Activated CD8-positive, alpha-beta memory T cell treated with anti-CD3 and anti-CD28 coated beads for 4 hours (primary cell): ENCODE data around the gene PCDHB9.
"Not testable (repeated sequence)": the region's sequence is repeated elsewhere in the genome, so short reads cannot be mapped to it uniquely, and the experiment has no call there.

ENCODE experiments used
- DNase-seq, 2 donors: peaks; one replicate each; pipeline ENCODE4 v3.0.0-alpha.2; 2020; ENCODE audit warnings: low read depth in 2 of 2

PCDHB9 gene

DNA sequence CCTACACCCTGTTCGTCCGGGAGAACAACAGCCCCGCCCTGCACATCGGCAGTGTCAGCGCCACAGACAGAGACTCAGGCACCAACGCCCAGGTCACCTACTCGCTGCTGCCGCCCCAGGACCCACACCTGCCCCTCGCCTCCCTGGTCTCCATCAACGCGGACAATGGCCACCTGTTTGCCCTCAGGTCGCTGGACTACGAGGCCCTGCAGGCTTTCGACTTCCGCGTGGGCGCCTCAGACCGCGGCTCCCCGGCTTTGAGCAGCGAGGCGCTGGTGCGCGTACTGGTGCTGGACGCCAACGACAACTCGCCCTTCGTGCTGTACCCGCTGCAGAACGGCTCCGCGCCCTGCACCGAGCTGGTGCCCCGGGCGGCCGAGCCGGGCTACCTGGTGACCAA lies 1.7 kb downstream of the PCDHB9 start:
- not testable (repeated sequence) for DNase-seq

DNA sequence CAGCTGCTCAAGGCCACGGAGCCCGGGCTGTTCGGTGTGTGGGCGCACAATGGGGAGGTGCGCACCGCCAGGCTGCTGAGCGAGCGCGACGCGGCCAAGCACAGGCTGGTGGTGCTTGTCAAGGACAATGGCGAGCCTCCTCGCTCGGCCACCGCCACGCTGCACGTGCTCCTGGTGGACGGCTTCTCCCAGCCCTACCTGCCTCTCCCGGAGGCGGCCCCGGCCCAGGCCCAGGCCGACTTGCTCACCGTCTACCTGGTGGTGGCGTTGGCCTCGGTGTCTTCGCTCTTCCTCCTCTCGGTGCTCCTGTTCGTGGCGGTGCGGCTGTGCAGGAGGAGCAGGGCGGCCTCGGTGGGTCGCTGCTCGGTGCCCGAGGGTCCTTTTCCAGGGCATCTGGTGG lies 2.2 kb downstream of the PCDHB9 start:
- not testable (repeated sequence) for DNase-seq

DNA sequence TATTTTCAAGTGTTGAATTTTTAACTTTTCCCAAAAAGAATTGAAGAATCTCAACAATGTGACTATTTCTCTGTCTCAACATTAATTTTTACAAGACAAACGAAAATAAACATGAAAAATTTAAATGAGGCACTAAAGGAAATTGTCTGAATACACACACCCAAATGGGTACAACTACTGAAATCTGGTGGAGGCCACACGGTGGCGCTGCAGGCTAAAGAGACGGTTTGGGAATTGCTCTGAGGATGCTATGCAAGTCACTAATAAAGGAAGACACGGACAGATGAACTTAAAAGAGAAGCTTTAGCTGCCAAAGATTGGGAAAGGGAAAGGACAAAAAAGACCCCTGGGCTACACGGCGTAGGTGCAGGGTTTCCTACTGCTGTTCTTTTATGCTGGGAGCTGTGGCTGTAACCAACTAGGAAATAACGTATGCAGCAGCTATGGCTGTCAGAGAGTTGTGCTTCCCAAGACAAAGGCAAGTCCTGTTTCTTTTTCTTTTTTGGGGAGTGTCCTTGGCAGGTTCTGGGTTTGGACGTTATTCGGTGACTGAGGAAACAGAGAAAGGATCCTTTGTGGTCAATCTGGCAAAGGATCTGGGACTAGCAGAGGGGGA lies 5.3 kb downstream of the PCDHB9 start, which contains the start of gene PCDHB10:
PCDHB10 (plus strand) TSS at position 244 of the 616 bp plus-strand sequence; CDS start at position 444, 200 bp downstream.
- DNase-seq: no peak

DNA sequence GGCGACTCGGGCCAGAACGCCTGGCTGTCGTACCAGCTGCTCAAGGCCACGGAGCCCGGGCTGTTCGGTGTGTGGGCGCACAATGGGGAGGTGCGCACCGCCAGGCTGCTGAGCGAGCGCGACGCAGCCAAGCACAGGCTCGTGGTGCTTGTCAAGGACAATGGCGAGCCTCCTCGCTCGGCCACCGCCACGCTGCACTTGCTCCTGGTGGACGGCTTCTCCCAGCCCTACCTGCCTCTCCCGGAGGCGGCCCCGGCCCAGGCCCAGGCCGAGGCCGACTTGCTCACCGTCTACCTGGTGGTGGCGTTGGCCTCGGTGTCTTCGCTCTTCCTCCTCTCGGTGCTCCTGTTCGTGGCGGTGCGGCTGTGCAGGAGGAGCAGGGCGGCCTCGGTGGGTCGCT lies 7.4 kb downstream of the PCDHB9 start:
- not testable (repeated sequence) for DNase-seq

DNA sequence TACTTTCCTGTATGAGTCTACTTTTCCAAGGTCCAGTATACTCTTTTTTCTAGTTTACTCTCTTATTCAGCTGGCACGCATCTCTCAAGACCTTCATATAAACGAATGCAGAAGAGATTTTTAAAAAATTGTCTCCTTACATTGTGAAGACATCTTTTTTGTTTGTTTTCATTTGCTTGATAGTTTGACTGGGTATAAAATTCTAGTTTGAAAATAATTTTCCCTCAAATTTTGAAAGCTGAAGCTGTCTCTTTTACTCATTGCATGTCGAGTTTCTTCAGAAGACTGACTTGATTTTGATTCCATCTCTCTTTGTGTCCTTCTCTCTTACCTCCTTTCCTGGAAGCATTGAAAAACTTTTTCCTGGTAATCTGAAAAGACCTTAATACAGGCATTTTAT lies 9.4 kb downstream of the PCDHB9 start:
- no peak for DNase-seq

DNA sequence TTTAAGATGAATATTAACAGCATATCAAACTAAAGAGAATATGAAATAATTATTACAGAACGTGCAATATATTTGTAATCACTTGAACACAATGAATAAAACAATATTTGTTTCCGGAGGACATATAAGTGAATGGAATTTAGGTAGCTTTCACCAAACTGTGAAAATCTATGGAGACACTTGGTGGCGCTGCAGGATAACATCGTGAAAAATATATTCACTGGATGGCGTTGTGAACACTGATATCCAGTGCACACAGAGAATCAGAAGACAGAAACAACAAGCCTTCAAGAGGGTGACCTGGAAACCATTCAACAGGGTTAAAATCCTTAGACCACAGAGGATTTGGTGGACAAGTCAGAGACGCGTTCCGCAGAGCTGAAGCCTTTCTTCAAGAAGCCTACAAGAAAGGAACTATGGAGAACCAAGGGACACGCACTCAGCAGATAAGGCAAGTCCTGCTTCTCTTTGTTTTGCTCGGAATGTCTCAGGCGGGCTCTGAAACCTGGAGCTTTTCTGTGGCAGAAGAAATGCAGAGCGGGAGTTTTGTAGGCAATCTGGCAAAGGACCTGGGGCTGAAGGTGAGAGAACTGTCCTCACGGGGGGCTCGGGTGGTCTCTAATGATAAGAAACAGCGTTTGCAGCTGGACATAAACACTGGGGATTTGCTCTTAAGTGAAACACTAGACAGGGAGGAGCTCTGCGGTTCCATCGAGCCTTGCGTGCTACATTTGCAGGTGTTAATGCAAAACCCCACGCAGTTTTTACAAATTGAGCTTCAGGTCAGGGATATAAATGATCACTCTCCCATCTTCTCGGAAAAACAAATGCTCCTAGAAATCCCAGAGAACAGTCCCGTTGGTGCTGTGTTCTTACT lies 12.6 kb downstream of the PCDHB9 start, which contains the start of gene PCDHB11:
PCDHB11 (plus strand) TSS at position 269 of the 877 bp plus-strand sequence; CDS start at position 417, 148 bp downstream.
- no peak for DNase-seq

DNA sequence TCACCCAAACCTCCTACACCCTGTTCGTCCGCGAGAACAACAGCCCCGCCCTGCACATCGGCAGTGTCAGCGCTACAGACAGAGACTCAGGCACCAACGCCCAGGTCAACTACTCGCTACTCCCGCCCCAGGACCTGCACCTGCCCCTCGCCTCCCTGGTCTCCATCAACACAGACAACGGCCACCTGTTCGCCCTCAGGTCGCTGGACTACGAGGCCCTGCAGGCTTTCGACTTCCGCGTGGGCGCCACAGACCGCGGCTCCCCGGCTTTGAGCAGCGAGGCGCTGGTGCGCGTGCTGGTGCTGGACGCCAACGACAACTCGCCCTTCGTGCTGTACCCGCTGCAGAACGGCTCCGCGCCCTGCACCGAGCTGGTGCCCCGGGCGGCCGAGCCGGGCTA lies 14.2 kb downstream of the PCDHB9 start:
- DNase-seq: not testable (repeated sequence)

DNA sequence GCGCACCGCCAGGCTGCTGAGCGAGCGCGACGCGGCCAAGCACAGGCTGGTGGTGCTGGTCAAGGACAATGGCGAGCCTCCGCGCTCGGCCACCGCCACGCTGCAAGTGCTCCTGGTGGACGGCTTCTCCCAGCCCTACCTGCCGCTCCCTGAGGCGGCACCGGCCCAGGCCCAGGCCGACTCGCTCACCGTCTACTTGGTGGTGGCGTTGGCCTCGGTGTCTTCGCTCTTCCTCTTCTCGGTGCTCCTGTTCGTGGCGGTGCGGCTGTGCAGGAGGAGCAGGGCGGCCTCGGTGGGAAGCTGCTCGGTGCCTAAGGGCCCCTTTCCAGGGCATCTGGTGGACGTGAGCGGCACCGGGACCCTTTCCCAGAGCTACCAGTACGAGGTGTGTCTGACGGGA lies 14.7 kb downstream of the PCDHB9 start:
- not testable (repeated sequence) for DNase-seq

DNA sequence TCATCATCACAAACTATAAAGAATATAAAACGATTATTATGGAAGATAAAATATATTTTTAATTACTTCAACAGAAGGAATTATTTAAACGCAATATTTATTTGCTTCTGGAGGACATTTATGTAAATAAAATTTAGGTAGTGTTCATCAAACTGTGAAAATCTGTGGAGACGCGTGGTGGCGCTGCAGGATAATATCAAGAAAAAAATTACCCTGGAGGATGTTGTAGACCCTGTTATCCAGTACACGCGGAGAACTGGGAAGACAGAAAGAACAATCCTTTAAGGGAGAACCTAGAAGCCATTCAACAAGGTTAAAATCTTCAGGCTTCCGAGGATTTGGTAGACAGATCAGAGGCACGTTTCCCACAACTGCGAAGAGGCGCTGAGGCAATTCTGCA lies 21.5 kb downstream of the PCDHB9 start, which contains the start of gene PCDHB12:
PCDHB12 (plus strand) TSS at position 242 of the 400 bp plus-strand sequence. CDS start 189 bp downstream, outside the sequence.
- DNase-seq: no peak

DNA sequence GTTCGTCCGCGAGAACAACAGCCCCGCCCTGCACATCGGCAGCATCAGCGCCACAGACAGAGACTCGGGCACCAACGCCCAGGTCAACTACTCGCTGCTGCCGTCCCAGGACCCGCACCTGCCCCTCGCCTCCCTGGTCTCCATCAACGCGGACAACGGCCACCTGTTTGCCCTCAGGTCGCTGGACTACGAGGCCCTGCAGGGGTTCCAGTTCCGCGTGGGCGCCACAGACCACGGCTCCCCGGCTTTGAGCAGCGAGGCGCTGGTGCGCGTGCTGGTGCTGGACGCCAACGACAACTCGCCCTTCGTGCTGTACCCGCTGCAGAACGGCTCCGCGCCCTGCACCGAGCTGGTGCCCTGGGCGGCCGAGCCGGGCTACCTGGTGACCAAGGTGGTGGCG lies 23.3 kb downstream of the PCDHB9 start:
- not testable (repeated sequence) for DNase-seq

DNA sequence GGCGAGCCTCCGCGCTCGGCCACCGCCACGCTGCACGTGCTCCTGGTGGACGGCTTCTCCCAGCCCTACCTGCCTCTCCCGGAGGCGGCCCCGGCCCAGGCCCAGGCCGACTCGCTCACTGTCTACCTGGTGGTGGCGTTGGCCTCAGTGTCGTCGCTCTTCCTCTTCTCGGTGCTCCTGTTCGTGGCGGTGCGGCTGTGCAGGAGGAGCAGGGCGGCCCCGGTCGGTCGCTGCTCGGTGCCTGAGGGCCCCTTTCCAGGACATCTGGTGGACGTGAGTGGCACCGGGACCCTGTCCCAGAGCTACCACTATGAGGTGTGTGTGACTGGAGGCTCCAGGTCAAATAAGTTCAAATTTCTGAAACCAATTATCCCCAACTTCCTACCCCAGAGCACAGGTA lies 23.9 kb downstream of the PCDHB9 start:
- not testable (repeated sequence) for DNase-seq

DNA sequence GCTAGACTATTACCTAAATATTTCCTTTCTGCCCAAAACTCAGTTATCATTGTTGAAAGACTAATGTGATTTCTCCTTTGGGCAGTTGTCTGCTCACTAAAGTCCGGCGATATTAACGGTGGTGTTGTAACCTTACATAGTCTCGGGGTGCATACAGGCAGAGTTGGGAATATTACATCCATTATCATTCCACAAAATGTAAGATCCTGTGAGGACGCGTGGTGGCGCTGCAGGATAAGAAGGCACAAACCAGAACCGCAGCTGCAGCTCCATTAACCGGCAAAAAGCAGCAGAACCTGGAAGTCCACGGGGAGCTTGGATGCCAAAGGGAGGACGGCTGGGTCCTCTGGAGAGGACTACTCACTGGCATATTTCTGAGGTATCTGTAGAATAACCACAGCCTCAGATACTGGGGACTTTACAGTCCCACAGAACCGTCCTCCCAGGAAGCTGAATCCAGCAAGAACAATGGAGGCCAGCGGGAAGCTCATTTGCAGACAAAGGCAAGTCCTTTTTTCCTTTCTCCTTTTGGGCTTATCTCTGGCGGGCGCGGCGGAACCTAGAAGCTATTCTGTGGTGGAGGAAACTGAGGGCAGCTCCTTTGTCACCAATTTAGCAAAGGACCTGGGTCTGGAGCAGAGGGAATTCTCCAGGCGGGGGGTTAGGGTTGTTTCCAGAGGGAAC lies 26.8 kb downstream of the PCDHB9 start, which contains the start of gene PCDHB13:
PCDHB13 (plus strand) TSS at position 264 of the 684 bp plus-strand sequence; CDS start at position 469, 205 bp downstream.
- DNase-seq: not testable (repeated sequence)

DNA sequence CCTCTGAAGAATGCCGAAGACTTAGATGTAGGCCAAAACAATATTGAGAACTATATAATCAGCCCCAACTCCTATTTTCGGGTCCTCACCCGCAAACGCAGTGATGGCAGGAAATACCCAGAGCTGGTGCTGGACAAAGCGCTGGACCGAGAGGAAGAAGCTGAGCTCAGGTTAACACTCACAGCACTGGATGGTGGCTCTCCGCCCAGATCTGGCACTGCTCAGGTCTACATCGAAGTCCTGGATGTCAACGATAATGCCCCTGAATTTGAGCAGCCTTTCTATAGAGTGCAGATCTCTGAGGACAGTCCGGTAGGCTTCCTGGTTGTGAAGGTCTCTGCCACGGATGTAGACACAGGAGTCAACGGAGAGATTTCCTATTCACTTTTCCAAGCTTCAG lies 27.6 kb downstream of the PCDHB9 start:
- DNase-seq: not testable (repeated sequence)

DNA sequence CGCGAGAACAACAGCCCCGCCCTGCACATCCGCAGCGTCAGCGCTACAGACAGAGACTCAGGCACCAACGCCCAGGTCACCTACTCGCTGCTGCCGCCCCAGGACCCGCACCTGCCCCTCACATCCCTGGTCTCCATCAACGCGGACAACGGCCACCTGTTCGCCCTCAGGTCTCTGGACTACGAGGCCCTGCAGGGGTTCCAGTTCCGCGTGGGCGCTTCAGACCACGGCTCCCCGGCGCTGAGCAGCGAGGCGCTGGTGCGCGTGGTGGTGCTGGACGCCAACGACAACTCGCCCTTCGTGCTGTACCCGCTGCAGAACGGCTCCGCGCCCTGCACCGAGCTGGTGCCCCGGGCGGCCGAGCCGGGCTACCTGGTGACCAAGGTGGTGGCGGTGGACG lies 28.5 kb downstream of the PCDHB9 start:
- not testable (repeated sequence) for DNase-seq

DNA sequence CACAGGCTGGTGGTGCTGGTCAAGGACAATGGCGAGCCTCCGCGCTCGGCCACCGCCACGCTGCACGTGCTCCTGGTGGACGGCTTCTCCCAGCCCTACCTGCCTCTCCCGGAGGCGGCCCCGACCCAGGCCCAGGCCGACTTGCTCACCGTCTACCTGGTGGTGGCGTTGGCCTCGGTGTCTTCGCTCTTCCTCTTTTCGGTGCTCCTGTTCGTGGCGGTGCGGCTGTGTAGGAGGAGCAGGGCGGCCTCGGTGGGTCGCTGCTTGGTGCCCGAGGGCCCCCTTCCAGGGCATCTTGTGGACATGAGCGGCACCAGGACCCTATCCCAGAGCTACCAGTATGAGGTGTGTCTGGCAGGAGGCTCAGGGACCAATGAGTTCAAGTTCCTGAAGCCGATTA lies 29.1 kb downstream of the PCDHB9 start:
- not testable (repeated sequence) for DNase-seq

DNA sequence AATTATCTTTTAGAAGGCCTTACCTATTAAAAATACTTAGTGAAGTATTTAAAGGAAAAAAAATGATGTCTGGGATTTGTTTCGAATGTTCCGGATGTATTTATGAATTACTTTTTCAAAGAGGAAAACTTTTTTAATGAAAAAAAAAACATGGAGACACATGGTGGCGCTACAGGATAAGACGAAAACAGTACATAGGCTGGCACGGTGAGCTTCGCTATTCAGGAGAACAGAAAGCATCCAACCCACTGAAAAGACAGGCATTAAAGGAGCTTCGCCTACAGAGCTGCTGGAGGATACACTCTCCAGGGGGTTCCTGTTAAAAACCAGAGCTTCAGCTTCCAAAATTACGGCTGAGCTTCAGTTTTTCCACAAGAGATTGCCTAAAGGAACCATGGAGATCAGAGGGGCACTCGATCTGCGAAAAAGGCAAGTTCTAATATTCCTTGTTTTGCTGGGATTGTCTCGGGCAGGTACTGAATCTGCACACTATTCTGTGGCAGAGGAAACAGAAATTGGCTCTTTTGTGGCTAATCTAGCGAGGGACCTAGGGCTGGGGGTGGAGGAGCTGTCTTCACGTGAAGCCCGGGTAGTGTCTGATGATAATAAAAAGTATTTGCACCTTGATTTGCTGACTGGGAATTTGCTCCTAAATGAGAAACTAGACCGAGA lies 36.3 kb downstream of the PCDHB9 start, which contains the start of gene PCDHB14:
PCDHB14 (plus strand) TSS at position 232 of the 672 bp plus-strand sequence; CDS start at position 395, 163 bp downstream.
- DNase-seq: no peak

DNA sequence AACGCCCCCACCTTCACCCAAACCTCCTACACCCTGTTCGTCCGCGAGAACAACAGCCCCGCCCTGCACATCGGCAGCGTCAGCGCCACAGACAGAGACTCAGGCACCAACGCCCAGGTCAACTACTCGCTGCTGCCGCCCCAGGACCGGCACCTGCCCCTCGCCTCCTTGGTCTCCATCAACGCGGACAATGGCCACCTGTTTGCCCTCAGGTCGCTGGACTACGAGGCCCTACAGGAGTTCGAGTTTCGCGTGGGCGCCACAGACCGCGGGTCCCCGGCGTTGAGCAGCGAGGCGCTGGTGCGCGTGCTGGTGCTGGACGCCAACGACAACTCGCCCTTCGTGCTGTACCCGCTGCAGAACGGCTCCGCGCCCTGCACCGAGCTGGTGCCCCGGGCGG lies 37.9 kb downstream of the PCDHB9 start:
- not testable (repeated sequence) for DNase-seq

DNA sequence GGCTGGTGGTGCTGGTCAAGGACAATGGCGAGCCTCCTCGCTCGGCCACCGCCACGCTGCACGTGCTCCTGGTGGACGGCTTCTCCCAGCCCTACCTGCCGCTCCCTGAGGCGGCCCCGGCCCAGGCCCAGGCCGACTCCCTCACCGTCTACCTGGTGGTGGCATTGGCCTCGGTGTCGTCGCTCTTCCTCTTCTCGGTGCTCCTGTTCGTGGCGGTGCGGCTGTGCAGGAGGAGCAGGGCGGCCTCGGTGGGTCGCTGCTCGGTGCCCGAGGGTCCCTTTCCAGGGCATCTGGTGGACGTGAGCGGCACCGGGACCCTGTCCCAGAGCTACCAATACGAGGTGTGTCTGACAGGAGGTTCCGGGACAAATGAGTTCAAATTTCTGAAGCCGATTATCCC lies 38.5 kb downstream of the PCDHB9 start:
- DNase-seq: not testable (repeated sequence)

DNA sequence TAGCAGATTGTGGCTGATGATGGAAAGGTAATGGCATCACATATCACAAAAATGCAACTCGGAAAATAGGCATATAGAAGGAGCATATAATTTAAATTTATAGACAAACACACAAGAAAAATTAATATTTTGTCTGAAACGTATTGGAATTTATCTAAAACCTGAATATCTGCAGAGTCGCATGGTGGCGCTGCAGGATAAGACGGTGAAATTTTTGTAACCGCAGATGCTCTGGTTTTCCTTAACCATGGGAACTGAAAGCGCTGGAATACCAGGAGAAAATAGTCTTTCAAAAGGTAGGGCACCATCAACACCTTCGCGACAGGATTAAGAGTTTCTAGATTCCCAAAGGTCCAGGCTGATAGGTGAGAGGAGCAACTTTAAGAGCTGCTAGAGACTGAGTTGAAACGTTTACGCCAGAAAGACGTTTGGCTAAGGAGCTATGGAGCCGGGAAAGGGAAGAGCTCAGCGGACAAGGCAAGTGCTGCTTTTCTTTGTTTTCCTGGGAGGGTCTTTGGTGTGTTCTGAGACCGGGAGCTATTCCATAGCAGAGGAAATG lies 47.2 kb downstream of the PCDHB9 start:
- DNase-seq: no peak

DNA sequence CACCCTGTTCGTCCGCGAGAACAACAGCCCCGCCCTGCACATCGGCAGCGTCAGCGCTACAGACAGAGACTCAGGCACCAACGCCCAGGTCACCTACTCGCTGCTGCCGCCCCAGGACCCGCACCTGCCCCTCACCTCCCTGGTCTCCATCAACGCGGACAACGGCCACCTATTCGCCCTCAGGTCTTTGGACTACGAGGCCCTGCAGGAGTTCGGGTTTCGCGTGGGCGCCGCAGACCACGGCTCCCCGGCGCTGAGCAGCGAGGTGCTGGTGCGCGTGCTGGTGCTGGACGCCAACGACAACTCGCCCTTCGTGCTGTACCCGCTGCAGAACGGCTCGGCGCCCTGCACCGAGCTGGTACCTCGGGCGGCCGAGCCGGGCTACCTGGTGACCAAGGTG lies 49.0 kb downstream of the PCDHB9 start:
- not testable (repeated sequence) for DNase-seq
